A673 (cell line): ENCODE data around the gene UFD1.

ENCODE experiments used
- EZH2 ChIP-seq: fragments of 200-600 bp; sonication (generic); IDR thresholded peaks from 2 replicates; pipeline ENCODE4 v1.6.1; 2017; ENCODE audit warnings: borderline replicate concordance, low read depth, mild to moderate bottlenecking, mixed read lengths, antibody characterized with exemption, low read length; ENCODE audit not compliant: poor library complexity, severe bottlenecking
- TF ChIP-seq, protein P1 (sequence below): fragments of 300-800, 200-600 bp; sonication (generic); conservative IDR thresholded peaks from 2 replicates; pipeline ENCODE4 v1.5.1; 2017; ENCODE audit warnings: low read depth, mild to moderate bottlenecking, antibody characterized with exemption, low read length, moderate library complexity, mixed read lengths

- TF ChIP-seq, protein P1, sequence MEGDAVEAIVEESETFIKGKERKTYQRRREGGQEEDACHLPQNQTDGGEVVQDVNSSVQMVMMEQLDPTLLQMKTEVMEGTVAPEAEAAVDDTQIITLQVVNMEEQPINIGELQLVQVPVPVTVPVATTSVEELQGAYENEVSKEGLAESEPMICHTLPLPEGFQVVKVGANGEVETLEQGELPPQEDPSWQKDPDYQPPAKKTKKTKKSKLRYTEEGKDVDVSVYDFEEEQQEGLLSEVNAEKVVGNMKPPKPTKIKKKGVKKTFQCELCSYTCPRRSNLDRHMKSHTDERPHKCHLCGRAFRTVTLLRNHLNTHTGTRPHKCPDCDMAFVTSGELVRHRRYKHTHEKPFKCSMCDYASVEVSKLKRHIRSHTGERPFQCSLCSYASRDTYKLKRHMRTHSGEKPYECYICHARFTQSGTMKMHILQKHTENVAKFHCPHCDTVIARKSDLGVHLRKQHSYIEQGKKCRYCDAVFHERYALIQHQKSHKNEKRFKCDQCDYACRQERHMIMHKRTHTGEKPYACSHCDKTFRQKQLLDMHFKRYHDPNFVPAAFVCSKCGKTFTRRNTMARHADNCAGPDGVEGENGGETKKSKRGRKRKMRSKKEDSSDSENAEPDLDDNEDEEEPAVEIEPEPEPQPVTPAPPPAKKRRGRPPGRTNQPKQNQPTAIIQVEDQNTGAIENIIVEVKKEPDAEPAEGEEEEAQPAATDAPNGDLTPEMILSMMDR: no peak
- no peak for TF ChIP-seq EZH2
Observed at GRCh38 chr22:19451570-19451969, 27.4 kb downstream of the UFD1 start.
